ENCODE results near the gene FARS2. TPM values are rescaled to one million over a fixed set of nuclear protein-coding genes. Genes with fewer than 3 reads are reported as not detected.

The FARS2 gene
- total and polyA plus RNA-seq, 2 donors (not counting 3 experiments of a cell fraction or from before 2014, with no cell fraction given): 20.2 to 20.5 TPM

GRCh38 chr6:5541751-5542432 is 280.6 kb downstream of the FARS2 start:
- Histone ChIP-seq H3K27me3 (ENCODE audit: control insufficient read depth in 2 of 2, insufficient read depth in 2 of 2, low read length in 2 of 2) (no peaks in the 10 kb centered on the region), H3K4me3 (replicated peaks in 1 of 3; ENCODE audit: insufficient read depth in 1 of 3, low read depth in 1 of 3, low read length in 3 of 3) (no peak overlapping the region), H3K9ac (replicated peaks; ENCODE audit: extremely low read depth, insufficient read depth, low read length) (no peak overlapping the region), H4K20me1 (replicated peaks; ENCODE audit: control insufficient read depth, extremely low read depth, insufficient read depth, low read length) (no peaks in the 10 kb centered on the region), H3K79me2 (ENCODE audit: control insufficient read depth, insufficient read depth, low read length) (no peaks in the 10 kb centered on the region), H3K9me1 (replicated peaks; ENCODE audit: control insufficient read depth, extremely low read depth, insufficient read depth, low read length) (no peaks in the 10 kb centered on the region), H3K27ac (ENCODE audit: insufficient read depth, low read depth, low read length) (no peak overlapping the region), H3K36me3 (ENCODE audit: control insufficient read depth in 2 of 2, extremely low read depth in 1 of 2, insufficient read depth in 2 of 2, low read length in 2 of 2) (no peaks in the 10 kb centered on the region), H2AFZ (ENCODE audit: low read depth, low read length) (no peak overlapping the region), H3K4me2 (ENCODE audit: insufficient read depth, low read length) (no peak overlapping the region), H3K4me1 (ENCODE audit: control insufficient read depth, extremely low read depth, insufficient read depth, low read length) (no peaks in the 10 kb centered on the region), H3K9me3 (replicated peaks; ENCODE audit: control insufficient read depth, insufficient read depth, low read length) (no peaks in the 10 kb centered on the region)
- ChIA-PET CTCF (interaction anchor here (0.6 kb wide), 1 partner anchor 74 kb away, joined by 4 read pairs; no protein-coding TSS in a partner anchor), POLR2A (no interaction called here)
- dilution Hi-C loops (cut with MboI; ENCODE audit: extremely low pct_ligation_motif_present, low sequenced_read_pairs) (no loop called here), intact Hi-C loops (cut with micrococcal nuclease) (no loop called here)
- DNase-seq (ENCODE audit: low read depth, low spot score): no peak
- no peak for FAIRE-seq
- TF ChIP-seq, protein P1, sequence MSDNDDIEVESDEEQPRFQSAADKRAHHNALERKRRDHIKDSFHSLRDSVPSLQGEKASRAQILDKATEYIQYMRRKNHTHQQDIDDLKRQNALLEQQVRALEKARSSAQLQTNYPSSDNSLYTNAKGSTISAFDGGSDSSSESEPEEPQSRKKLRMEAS (IDR thresholded peaks at IDR 0.05; ENCODE audit: insufficient read depth, insufficient read length): no peak
- TF ChIP-seq FOS (IDR thresholded peaks at IDR 0.05; ENCODE audit: borderline replicate concordance, insufficient read depth, low read length): peak; percentile 35
- BruUV-seq (replicated peaks): no TSS peak

- CTCF ChIA-PET: no interaction called here
- POLR2A ChIA-PET: no interaction called here
- Histone ChIP-seq H3K36me3 (ENCODE audit: control insufficient read depth in 2 of 2, extremely low read depth in 1 of 2, insufficient read depth in 2 of 2, low read length in 2 of 2) (no peaks in the 10 kb centered on the region), H3K27me3 (ENCODE audit: control insufficient read depth in 2 of 2, insufficient read depth in 2 of 2, low read length in 2 of 2) (no peaks in the 10 kb centered on the region), H3K4me2 (ENCODE audit: insufficient read depth, low read length) (no peak overlapping the region), H3K9me1 (replicated peaks; ENCODE audit: control insufficient read depth, extremely low read depth, insufficient read depth, low read length) (no peaks in the 10 kb centered on the region), H3K9ac (replicated peaks; ENCODE audit: extremely low read depth, insufficient read depth, low read length) (no peak overlapping the region), H2AFZ (ENCODE audit: low read depth, low read length) (no peak overlapping the region), H3K27ac (ENCODE audit: insufficient read depth, low read depth, low read length) (no peak overlapping the region), H3K79me2 (ENCODE audit: control insufficient read depth, insufficient read depth, low read length) (no peaks in the 10 kb centered on the region), H3K4me3 (replicated peaks in 1 of 3; ENCODE audit: insufficient read depth in 1 of 3, low read depth in 1 of 3, low read length in 3 of 3) (no peak overlapping the region), H4K20me1 (replicated peaks; ENCODE audit: control insufficient read depth, extremely low read depth, insufficient read depth, low read length) (no peaks in the 10 kb centered on the region), H3K4me1 (ENCODE audit: control insufficient read depth, extremely low read depth, insufficient read depth, low read length) (no peaks in the 10 kb centered on the region), H3K9me3 (replicated peaks; ENCODE audit: control insufficient read depth, insufficient read depth, low read length) (no peaks in the 10 kb centered on the region)
- DNase-seq (ENCODE audit: low read depth, low spot score) (no peak), FAIRE-seq (no peak)
- intact Hi-C loops (cut with micrococcal nuclease): no loop called here
- dilution Hi-C loops (cut with MboI; ENCODE audit: extremely low pct_ligation_motif_present, low sequenced_read_pairs): no loop called here
- TF ChIP-seq, protein P1 (IDR thresholded peaks at IDR 0.05; ENCODE audit: insufficient read depth, insufficient read length): no peak
- TF ChIP-seq JUN (IDR thresholded peaks at IDR 0.05; ENCODE audit: borderline replicate concordance, insufficient read depth, insufficient read length, low read depth) (no peak), MYC (IDR thresholded peaks at IDR 0.05; ENCODE audit: low read depth, low read length) (no peak), POLR2A (IDR thresholded peaks at IDR 0.05; ENCODE audit: low read depth, low read length) (no peak), CTCF (IDR thresholded peaks at IDR 0.05; ENCODE audit: extremely low read depth in 1 of 2, insufficient read depth in 1 of 2, low read depth in 1 of 2, low read length in 2 of 2) (no peak), FOS (IDR thresholded peaks at IDR 0.05; ENCODE audit: borderline replicate concordance, insufficient read depth, low read length) (no peak), POLR2AphosphoS5 (IDR thresholded peaks at IDR 0.05; ENCODE audit: insufficient read depth, low read depth, low read length) (no peak), EZH2 (IDR thresholded peaks at IDR 0.05; ENCODE audit: borderline replicate concordance, low read depth, low read length, severe bottlenecking) (no peak)
- no TSS peak for BruUV-seq (replicated peaks)
Observed at GRCh38 chr6:5547556-5547955, 286.2 kb downstream of the FARS2 start.
